ENCODE measurements around the gene NOLC1.
"Not testable (repeated sequence)": the region's sequence is repeated elsewhere in the genome, so short reads cannot be mapped to it uniquely, and the experiment has no call there.

The NOLC1 gene

DNA sequence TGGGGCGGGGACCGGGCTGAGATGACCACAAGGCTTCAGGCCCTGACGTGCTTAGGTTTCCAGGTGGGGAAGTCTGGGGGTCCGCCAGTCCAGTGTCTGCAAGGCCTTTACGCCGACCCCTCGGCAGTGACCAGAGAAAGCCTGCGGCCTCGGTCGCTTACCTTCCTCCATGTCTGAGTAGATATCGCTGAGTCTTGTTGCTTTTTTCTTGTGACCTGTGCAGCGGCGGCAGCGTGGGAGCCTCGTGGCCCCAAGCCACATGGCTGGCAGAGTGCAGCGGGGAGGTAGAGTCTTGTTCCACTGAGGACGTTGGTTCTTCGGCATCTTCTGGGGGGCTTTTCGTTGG is 329 bp downstream of the NOLC1 start:
- in situ Hi-C loops (cut with HindIII; ENCODE audit: low sequenced_read_pairs): no loop called here

DNA sequence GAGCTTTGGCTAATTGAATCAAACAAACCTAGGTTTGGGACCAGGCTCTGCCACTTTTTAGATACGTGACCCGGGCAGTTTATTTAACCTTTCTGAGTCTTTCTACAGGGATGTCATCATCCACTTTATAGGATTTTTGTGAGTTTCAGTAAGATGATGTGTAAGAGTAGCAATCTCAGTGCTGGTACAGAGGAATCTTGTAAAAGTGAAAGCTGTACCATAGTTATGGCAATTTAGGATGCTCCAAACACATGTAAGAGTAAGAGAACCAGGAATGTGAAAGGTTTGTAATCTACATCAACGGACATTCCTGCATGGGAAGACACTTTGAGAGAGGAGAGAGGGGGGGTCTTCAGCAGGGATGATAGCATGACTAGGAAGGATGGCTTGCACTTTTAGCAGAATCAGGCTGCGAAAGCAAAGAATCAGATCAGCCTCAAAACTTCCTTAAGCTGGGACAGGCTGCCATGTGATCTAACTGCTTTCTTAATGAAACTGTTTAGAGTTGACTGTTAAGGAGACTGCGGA is 968 bp downstream of the NOLC1 start:
- in situ Hi-C loops (cut with HindIII; ENCODE audit: low sequenced_read_pairs): no loop called here

DNA sequence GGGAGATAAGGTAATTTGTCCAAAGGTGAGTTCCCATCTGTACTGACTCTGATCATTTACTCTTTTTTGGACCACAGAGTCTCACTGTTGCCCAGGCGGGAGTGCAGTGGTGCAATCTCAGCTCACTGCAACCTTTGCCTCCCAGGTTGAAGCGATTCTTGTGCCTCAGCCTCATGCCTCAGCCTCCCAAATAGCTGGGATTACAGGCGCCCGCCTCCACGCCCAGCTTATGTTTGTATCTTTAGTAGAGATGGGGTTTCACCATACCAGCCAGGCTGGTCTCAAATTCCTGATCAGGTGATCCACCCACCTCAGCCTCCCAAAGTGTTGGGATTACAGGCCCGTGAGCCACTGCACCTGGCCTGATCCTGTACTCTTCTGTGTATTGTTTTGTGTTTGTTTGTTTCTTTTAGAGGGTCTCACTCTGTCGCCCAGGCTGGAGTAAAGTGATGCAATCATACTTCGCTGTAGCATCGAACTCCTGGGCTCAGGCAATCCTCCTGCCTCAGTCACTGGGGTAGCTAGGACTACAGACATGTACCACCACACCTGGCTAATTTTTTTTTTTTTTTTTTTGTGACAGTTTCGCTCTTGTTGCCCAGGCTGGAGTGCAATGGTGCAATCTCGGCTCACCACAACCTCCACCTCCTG is 2.4 kb downstream of the NOLC1 start:
- in situ Hi-C loops (cut with HindIII; ENCODE audit: low sequenced_read_pairs): no loop called here

DNA sequence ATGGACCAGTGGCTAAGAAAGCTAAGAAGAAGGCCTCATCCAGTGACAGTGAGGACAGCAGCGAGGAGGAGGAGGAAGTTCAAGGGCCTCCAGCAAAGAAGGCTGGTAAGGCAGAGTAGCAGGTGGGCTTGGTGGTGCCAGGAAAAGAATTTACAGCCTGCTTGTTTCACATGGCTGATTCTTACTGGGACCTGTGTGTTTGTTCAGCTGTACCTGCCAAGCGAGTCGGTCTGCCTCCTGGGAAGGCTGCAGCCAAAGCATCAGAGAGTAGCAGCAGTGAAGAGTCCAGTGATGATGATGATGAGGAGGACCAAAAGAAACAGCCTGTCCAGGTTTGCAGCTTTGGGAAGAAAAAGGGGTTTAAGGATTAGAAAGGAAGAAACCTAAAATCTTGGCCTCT is 5.0 kb downstream of the NOLC1 start:
- in situ Hi-C loops (cut with HindIII; ENCODE audit: low sequenced_read_pairs): no loop called here

DNA sequence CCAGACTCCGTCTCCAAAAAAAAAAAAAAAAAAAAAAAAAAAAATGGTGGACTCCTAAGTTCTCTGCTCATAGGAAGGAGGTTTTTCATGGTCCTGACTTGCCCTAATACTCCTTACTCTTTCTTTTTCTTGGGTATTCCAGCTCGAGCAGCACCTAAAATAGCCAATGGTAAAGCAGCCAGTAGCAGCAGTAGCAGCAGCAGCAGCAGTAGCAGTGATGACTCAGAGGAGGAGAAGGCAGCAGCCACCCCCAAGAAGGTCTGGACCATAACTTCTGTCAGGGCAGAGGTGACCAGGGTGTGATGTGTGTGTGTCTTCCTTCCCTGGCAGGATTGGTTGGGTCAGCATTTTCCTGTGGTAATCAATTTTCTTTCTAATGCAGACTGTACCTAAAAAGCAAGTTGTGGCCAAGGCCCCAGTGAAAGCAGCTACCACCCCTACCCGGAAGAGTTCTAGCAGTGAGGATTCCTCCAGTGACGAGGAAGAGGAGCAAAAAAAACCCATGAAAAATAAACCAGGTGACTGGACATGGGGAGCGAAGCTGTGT is 6.9 kb downstream of the NOLC1 start:
- in situ Hi-C loops (cut with HindIII; ENCODE audit: low sequenced_read_pairs): no loop called here

DNA sequence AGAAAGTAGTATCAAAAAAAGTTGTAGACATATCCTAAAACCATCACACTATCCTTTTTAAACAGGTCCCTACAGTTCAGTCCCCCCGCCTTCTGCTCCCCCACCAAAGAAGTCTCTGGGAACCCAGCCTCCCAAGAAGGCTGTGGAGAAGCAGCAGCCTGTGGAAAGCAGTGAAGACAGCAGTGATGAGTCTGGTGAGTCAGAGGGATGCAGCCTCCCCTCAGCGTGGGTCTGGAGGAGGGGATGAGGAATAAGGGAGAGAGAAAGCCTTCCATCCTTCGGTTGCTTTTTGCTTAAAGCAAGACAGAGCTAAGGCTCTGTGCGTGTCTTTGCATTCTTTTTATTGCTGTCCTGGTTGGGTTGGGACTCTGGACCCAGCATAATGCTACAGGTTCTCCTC is 7.6 kb downstream of the NOLC1 start:
- in situ Hi-C loops (cut with HindIII; ENCODE audit: low sequenced_read_pairs): loop anchor here (10.0 kb wide), 1 partner anchor 195 kb away; no protein-coding TSS in a partner anchor

DNA sequence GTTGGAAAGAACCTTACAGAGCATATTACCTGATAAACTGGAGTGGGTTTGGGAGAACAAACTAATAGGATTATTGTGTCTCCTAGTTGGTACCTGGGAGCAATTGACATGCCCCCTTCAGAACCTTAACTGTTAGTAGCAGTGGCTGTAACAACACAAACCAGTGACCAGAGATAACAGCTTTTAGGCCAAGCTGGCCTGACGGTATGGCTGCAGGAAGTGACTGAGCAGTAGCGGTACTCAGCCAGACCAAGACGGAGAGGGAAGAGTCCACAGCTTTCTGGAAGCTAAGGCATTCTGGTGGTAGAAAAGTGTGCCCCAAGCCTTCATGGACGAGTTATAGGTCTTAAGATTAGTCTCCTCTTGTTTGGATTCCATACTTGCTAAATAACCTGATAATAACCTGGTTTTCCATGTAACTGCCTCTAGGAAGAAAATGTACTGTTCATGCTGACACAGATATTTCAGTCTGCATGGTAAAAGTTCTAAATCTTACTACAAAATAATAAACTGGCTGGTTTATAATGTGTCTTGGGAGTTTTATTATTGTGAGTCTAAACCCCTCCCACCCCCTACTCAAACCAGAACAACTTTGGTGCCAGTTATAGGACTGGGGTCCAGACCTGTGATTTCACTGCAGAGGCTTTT is 11.3 kb downstream of the NOLC1 start:
- in situ Hi-C loops (cut with HindIII; ENCODE audit: low sequenced_read_pairs): loop anchor here (10.0 kb wide), 1 partner anchor 191 kb away; no protein-coding TSS in a partner anchor

DNA sequence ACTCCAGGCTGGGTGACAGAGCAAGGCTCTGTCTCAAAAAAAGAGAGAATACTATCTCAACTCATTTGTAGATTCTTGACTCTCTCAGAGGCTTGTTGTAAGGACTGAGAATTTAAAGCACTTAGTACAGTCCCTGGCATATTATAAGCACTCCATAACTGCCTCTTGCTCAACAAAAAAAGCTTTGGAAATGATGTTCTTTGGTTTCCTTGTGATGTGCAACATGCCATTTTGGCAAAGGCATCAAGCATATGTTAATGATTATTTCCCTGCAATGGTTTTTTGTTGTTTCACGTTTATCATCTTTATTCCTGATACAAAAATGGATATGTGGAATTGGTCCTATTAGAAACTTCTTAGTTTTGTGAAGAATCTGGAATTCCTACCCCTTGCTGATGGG is 15.7 kb downstream of the NOLC1 start:
- in situ Hi-C loops (cut with HindIII; ENCODE audit: low sequenced_read_pairs): loop anchor here (10.0 kb wide), 1 partner anchor 187 kb away; no protein-coding TSS in a partner anchor

DNA sequence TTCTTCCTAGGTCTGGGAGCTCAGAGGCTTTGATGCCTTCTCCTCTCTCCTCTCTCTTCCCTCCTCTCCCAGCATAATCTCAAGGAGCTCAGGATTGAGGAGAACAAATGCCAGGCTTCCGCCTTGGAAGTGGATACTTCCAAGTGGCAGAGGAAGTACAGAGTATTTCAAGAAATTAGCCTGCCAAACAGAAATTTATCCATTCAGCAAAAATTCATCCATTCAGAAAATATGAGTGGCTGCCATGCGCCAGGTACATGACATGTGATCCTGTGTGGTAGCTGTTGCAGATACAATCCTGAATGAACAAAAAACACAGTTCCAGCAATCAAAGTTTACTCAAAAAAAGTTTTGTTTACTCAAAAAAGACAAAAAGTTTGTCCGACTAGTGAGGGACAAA is 18.4 kb downstream of the NOLC1 start:
- in situ Hi-C loops (cut with HindIII; ENCODE audit: low sequenced_read_pairs): no loop called here

DNA sequence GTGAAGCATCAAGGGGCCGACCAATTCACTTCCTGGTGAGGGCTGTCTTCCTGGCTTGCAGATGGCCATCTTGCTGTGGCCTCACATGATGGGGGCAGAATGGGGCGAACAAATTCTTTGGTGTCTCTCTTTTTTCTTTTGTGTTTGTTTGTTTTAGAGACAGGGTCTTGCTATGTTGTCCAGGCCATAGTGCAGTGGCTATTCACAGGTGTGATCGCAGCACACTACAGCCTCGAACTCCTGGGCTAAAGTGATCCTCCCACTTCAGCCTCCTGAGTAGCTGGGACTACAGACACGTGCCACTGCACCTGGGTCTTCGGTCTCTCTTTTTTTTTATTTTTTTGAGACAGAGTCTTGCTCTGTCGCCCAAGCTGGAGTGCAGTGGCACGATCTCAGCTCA is 20.1 kb downstream of the NOLC1 start:
- in situ Hi-C loops (cut with HindIII; ENCODE audit: low sequenced_read_pairs): no loop called here

DNA sequence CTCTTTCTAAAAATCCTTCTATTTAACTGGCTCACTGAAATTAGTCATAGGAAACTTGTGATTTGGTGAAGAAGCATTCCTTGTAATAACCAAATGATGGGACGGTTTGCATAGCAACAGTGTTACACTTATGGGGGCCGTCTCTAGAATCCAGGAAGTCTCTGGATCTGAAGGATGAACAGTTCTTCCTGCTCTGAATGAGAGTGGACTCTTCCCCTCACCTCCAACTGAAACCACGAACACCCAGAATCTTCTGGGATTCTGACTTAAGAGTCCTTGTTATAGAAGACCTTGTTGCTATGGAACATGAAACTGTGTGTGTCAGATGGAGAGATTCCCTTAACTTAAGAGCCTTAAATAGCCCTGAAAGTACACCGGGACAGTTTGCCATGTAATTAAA is 23.2 kb downstream of the NOLC1 start:
- in situ Hi-C loops (cut with HindIII; ENCODE audit: low sequenced_read_pairs): loop anchor here (5.0 kb wide), 3 partner anchors 38 to 92 kb away; partner anchors contain the start of gene ELOVL3

DNA sequence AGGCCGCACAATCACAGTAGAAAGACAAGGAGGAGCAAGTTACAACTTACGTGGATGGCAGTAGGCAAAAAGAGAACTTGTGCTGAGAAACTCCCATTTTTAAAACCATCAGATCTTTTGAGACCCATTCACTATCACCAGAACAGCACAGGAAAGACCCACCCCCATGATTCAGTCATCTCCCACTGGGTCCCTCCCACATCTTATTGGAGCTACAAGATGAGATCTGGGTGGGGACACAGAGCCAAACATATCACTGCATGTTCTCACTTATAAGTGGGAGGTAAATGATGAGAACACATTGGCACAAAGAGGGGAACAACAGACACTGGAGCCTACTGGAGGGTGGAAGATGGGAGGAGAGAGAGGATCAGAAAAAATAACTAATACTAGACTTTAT is 32.4 kb downstream of the NOLC1 start:
- in situ Hi-C loops (cut with HindIII; ENCODE audit: low sequenced_read_pairs): no loop called here

DNA sequence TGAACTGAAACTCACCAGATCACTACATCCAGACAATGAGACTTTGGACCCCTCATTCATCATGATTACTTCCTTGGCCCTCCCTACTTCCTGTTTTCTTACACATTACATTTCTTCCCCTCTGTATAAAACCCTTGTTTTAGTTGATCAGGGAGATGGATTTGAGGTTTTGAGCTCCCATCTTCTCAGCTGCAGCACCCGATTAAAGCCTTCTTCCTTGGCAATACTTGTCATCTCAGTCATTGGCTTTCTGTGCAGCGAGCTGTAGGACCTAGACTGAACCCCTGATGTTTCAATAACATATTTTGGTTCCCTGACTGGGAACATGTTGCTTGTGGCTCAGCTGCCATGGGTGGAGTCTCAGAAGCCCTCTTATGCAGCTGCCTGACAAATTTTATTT is 33.1 kb downstream of the NOLC1 start:
- in situ Hi-C loops (cut with HindIII; ENCODE audit: low sequenced_read_pairs): no loop called here

DNA sequence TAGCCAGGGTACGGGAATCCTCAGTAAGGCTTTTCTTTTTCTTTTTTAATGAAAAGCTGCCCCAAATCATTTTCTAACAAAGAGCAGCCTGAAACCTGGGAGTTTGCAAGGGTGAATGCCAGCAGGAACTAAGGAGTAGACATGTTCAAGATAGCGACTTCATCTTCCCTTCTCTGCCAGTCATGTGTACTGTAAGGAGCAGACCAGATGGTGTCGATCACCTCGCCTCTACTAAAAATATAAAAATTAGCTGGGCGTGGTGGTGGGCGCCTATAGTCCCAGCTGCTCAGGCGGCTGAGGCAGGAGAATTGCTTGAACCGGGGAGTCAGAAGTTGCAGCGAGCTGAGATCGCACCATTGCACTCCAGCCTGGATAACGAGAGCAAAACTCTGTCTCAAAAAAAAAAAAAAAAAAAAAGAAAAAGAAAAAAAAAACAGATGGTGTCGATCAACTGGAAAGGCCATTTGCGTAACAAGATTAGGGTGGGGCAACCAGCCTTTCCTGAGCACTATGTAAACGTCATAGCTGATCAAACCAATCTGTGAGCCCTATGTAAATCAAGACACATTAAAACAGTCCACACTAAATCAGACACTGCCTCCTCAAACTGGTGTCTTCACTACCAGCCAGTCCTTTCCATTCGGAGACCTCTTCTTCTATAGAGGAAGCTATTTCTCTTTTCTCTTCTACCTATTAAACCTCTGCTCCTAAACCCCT is 33.8 kb downstream of the NOLC1 start:
- in situ Hi-C loops (cut with HindIII; ENCODE audit: low sequenced_read_pairs): no loop called here

DNA sequence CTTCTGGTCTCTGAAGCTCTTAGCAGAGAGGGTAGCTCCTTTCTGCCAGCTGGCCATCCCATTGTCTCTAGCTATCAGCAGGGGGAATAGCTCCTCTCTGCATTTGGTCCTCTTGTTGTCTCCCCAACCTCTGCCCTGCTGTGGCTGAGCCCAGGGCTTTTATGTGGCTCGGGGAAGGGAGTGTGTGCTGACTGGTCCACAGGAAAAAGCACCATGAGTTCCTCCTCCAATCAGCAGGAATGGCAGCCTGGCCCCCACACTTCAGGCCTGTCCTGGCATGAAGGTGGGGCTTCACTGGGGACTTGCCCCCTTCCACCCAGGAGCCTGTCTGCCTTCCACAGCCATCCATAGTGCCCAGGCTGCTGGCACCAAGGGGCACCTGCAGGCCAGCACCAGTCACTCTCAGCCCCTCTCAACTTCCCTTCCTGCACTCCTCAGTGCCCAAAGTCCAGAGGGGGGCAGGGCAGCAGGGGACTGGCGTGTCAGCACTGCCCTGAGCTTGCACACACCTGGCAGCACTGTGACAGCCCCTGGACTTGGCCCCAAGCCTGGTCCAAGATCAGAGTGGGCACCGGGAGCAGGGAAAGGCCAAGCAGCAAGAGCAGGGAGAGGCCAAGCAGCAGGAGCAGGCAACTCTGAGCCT is 36.2 kb downstream of the NOLC1 start:
- in situ Hi-C loops (cut with HindIII; ENCODE audit: low sequenced_read_pairs): no loop called here

DNA sequence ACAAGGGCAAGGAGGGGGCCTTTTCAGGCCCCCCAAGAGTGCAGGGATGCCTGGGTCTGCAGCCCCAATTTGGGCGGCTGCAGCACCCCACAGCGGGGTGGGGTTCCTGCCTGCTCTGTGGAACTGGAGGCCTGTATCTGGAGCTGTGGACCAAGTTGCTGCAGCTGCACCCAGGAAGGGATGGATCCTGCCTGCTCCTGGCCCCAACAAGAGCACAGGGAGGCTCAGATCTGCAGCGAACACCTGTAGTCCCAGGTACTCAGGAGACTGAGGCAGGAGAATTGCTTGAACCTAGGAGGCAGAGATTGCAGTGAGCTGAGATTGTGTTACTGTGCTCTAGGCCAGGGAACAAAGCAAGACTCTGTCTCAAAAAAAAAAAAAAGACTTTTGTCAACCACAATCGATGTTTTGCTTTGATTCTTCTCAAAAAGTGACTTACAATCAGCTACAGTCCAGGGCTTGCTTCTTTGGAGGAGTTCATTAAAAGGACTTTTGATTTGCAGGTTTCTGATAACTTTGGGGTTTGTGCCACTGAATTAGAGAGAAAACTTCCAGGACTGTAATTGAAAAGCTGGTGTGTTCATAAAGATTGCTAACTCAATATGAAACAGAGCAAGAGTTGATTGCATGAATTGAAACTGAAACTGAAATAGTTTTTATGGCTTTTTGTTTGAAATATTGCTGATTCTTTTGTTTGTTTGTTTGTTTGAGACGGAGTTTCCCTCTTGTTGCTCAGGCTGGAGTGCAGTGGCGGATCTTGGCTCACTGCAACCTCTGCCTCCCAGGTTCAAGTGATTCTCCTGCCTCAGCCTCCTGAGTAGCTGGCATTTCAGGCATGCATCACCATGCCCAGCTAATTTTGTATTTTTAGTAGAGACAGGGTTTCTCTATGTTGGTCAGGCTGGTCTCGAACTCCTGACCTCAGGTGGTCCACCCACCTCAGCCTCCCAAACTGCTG is 37.0 kb downstream of the NOLC1 start:
- in situ Hi-C loops (cut with HindIII; ENCODE audit: low sequenced_read_pairs): not testable (repeated sequence)

DNA sequence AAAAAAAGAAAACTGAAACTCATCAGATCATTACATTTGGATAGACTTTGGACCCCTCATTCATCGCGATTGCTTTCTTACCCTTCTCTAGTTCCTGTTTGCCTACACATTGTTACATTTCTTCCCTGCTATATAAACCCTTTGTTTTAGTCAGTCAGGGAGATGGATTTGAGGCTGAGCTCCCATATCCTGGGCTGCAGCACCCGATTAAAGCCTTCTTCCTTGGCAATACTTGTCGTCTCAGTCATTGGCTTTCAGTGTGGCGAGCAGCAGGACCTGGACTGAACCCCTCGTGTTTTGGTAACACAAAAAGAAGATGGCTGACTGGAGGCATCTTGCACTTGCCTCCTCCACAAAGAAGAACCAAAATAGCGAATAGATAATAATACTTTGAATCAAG is 39.8 kb downstream of the NOLC1 start:
- in situ Hi-C loops (cut with HindIII; ENCODE audit: low sequenced_read_pairs): no loop called here

DNA sequence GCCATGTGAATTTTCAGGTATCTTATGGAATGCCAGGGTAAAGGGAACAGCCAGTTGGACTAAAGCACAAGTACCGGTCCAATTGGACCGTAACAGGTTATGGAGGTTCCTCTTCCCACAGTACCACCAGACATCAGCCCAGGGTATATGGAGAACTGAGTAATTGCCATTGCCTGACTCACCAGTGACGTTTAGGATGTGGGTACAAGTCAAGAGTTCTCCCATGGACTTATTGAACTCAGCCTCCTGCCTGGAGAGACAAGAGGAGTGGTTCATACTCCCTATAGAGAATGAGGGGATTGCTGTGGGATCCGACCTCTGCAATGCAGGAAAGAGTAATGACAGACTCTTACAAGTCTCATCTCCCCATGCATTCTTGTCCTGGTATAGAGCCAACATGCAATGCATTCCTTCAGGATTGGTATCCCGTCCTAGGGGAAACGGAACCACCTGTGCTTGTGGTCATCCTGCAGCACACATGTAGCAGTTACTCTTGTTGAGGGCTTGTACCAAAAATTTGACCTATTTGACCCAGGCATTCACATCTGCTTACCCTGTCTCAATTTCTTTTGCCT is 43.2 kb downstream of the NOLC1 start:
- in situ Hi-C loops (cut with HindIII; ENCODE audit: low sequenced_read_pairs): no loop called here

DNA sequence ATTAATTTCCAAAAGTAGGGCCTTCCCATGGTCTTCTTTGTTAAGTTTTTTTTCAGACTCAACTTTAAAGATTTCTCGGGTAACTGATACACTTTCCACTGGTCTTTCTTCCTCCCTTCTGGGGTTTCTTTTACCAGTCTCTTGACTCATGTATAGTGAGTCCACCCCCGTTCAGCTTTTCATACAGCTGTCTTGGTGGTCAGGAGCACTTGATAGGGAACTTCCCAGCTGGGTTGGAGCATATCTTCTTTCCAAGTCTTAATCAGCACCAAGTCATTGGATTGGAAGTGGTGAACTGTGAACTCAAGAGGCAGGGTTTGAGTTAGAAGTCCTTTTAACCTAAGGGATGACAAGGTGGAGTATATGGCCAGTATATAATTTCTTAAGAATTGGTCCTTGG is 44.7 kb downstream of the NOLC1 start:
- in situ Hi-C loops (cut with HindIII; ENCODE audit: low sequenced_read_pairs): no loop called here

DNA sequence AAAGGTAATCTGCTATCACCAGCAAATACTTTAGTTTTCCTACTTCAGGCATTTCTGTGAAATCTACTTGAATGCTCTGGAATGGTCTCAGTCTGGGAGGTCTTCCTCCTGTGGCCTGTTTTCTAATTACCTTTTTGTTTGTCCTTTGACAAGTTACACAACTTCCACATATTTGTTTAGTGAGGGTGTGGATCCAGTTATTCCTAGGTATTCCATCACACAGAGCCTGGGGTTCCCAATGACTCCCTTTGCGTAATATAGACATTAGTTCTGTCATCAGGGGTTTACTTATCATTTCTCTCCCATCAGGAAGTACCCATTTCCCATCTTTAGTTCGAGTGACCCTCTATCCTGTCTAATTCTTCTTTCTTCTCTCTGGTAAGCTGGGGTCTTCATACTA is 45.8 kb downstream of the NOLC1 start:
- in situ Hi-C loops (cut with HindIII; ENCODE audit: low sequenced_read_pairs): no loop called here
